Measurements from ENCODE around the gene TANGO6.
"Not testable (repeated sequence)": the region's sequence is repeated elsewhere in the genome, so short reads cannot be mapped to it uniquely, and the experiment has no call there.

The TANGO6 gene

GRCh38 chr16:68960910-68961309 lies 117.6 kb downstream of the TANGO6 start:
- H3K4me3 ChIP-seq (ENCODE audit: low read depth, low read length), result no peak overlapping the region

- H3K4me3 ChIP-seq (ENCODE audit: low read depth, low read length), result no peak overlapping the region
Measured at GRCh38 chr16:68961778-68962402, 118.6 kb downstream of the TANGO6 start.

- no peak overlapping the region for H3K4me3 ChIP-seq (ENCODE audit: low read depth, low read length)
Measured at GRCh38 chr16:68969338-68969737, 126.0 kb downstream of the TANGO6 start.

GRCh38 chr16:68972013-68972412 lies 128.7 kb downstream of the TANGO6 start:
- H3K4me3 ChIP-seq (ENCODE audit: low read depth, low read length), result no peak overlapping the region

- H3K4me3 ChIP-seq (ENCODE audit: low read depth, low read length), result no peak overlapping the region
Measured at GRCh38 chr16:68972720-68973119, 129.4 kb downstream of the TANGO6 start.

- H3K4me3 ChIP-seq (ENCODE audit: low read depth, low read length), result no peak overlapping the region
Measured at GRCh38 chr16:68973611-68974120, 130.3 kb downstream of the TANGO6 start.

GRCh38 chr16:68978303-68978954 lies 135.1 kb downstream of the TANGO6 start:
- no peak overlapping the region for H3K4me3 ChIP-seq (ENCODE audit: low read depth, low read length)

GRCh38 chr16:68980695-68981315 lies 137.5 kb downstream of the TANGO6 start:
- H3K4me3 ChIP-seq (ENCODE audit: low read depth, low read length), result no peak overlapping the region

GRCh38 chr16:68981971-68982370 lies 138.6 kb downstream of the TANGO6 start:
- no peak overlapping the region for H3K4me3 ChIP-seq (ENCODE audit: low read depth, low read length)

- no peak overlapping the region for H3K4me3 ChIP-seq (ENCODE audit: low read depth, low read length)
Measured at GRCh38 chr16:68984467-68984866, 141.1 kb downstream of the TANGO6 start.

- no peak overlapping the region for H3K4me3 ChIP-seq (ENCODE audit: low read depth, low read length)
Measured at GRCh38 chr16:68985268-68985667, 141.9 kb downstream of the TANGO6 start.

- no peak overlapping the region for H3K4me3 ChIP-seq (ENCODE audit: low read depth, low read length)
Measured at GRCh38 chr16:68985855-68986254, 142.5 kb downstream of the TANGO6 start.

GRCh38 chr16:68987734-68988457 lies 144.6 kb downstream of the TANGO6 start:
- no peak overlapping the region for H3K4me3 ChIP-seq (ENCODE audit: low read depth, low read length)

- H3K4me3 ChIP-seq (ENCODE audit: low read depth, low read length), result not testable (repeated sequence)
Measured at GRCh38 chr16:68990172-68990845, 147.0 kb downstream of the TANGO6 start.

GRCh38 chr16:68991075-68991474 lies 147.7 kb downstream of the TANGO6 start:
- H3K4me3 ChIP-seq (ENCODE audit: low read depth, low read length), result no peak overlapping the region

GRCh38 chr16:68992521-68992920 lies 149.2 kb downstream of the TANGO6 start:
- H3K4me3 ChIP-seq (ENCODE audit: low read depth, low read length), result no peak overlapping the region

- no peak overlapping the region for H3K4me3 ChIP-seq (ENCODE audit: low read depth, low read length)
Measured at GRCh38 chr16:68993456-68993855, 150.1 kb downstream of the TANGO6 start.

GRCh38 chr16:68993885-68994284 lies 150.6 kb downstream of the TANGO6 start:
- H3K4me3 ChIP-seq (ENCODE audit: low read depth, low read length), result no peak overlapping the region

- no peak overlapping the region for H3K4me3 ChIP-seq (ENCODE audit: low read depth, low read length)
Measured at GRCh38 chr16:68994324-68994723, 151.0 kb downstream of the TANGO6 start.

GRCh38 chr16:68995011-68995504 lies 151.7 kb downstream of the TANGO6 start:
- H3K4me3 ChIP-seq (ENCODE audit: low read depth, low read length), result no peak overlapping the region

GRCh38 chr16:68997564-68997963 lies 154.2 kb downstream of the TANGO6 start:
- no peak overlapping the region for H3K4me3 ChIP-seq (ENCODE audit: low read depth, low read length)
